HepG2 (cell line): ENCODE results near the gene NFATC3. TPM values are rescaled to one million over a fixed set of nuclear protein-coding genes. Genes with fewer than 3 reads are reported as not detected.

Source experiments
- ATAC-seq: fragments of 200-7000 bp; cut with Tn5 transposase; 3 replicates; pipeline ENCODE4 v1.9.1; 2020; ENCODE audit warnings: mild to moderate bottlenecking, moderate library complexity
- BruUV-seq: library from RNA; stranded (reverse); fragments of 400-500 nt; replicated peaks from 2 replicates; lab custom pipeline; 2021; lab: Mats Ljungman, UMichigan
- CTCF ChIA-PET: fragments of 300-600 bp; formaldehyde crosslinking; extraction: SDS; loops from one replicate; lab custom pipeline; 2021; ENCODE audit warnings: low total read pairs, inconsistent platforms, low intra/inter-chr PET ratio; lab: Yijun Ruan, JAX
- POLR2A ChIA-PET: fragments of 350-600 bp; sonication (Branson Sonifier 250); formaldehyde crosslinking; loops from one replicate; lab custom pipeline; 2020; ENCODE audit warnings: antibody characterized with exemption, inconsistent platforms; lab: Yijun Ruan, JAX
- DNase-seq: peaks from one replicate; pipeline ENCODE4 v3.0.0-alpha.2; 2015; ENCODE audit warnings: low spot score
- FAIRE-seq: peaks from 3 replicates; lab custom pipeline; 2011; peaks lifted over from hg19 to GRCh38; lab: Jason Lieb, UNC
- H2AFZ ChIP-seq: one replicate; pipeline ENCODE4 v1.6.1; 2011; ENCODE audit warnings: low read length, inconsistent platforms
- H3K27ac ChIP-seq: fragments of 300-600 bp; 3 replicates; pipeline ENCODE4 v1.8.0; 2011; ENCODE audit warnings: mixed run types, mild to moderate bottlenecking, mixed read lengths, low read length, inconsistent platforms; ENCODE audit not compliant: insufficient read depth; ENCODE audit errors: extremely low read length
- H3K27me3 ChIP-seq, 2 experiments: fragments of 200-600 bp in 1 of 2; 2 replicates in 1 of 2; 3 replicates in 1 of 2; pipeline versions ENCODE4 v1.6.0 to v1.8.0; 2011; ENCODE audit warnings: low read length in 2 of 2, mild to moderate bottlenecking in 2 of 2, moderate library complexity in 2 of 2, inconsistent platforms in 1 of 2; ENCODE audit not compliant: insufficient read depth in 2 of 2, control insufficient read depth in 1 of 2
- H3K36me3 ChIP-seq, 2 experiments: fragments of 200-600 bp in 1 of 2; replicated peaks in 1 of 2; 2 replicates in 1 of 2; 3 replicates in 1 of 2; pipeline versions ENCODE4 v1.5.1 to v1.8.0; 2011; ENCODE audit warnings: low read length in 2 of 2, inconsistent platforms in 1 of 2; ENCODE audit not compliant: insufficient read depth in 2 of 2, control insufficient read depth in 1 of 2
- H3K4me1 ChIP-seq: 2 replicates; pipeline ENCODE4 v1.5.1; 2012; ENCODE audit warnings: low read length, inconsistent platforms; ENCODE audit not compliant: insufficient read depth
- H3K4me2 ChIP-seq: 2 replicates; pipeline ENCODE4 v1.6.0; 2011; ENCODE audit warnings: low read depth, low read length, inconsistent platforms
- H3K4me3 ChIP-seq, 3 experiments: fragments of 200-600 bp in 1 of 3; sonication (generic), shearing (Covaris generic) in 1 of 3; replicated peaks in 1 of 3; 2 replicates each; pipeline ENCODE4 v1.5.1; 2011 to 2016; ENCODE audit warnings: low read length in 3 of 3, inconsistent platforms in 2 of 3, low read depth in 2 of 3, mild to moderate bottlenecking in 2 of 3, control low read depth in 1 of 3, mixed read lengths in 1 of 3; ENCODE audit not compliant: insufficient read depth in 1 of 3
- H3K79me2 ChIP-seq: one replicate; pipeline ENCODE4 v1.6.1; 2011; ENCODE audit warnings: low read length, inconsistent platforms; ENCODE audit not compliant: insufficient read depth
- H3K9ac ChIP-seq: 2 replicates; pipeline ENCODE4 v1.6.0; 2011; ENCODE audit warnings: mild to moderate bottlenecking, low read depth, low read length, inconsistent platforms; ENCODE audit not compliant: insufficient read depth
- H3K9me3 ChIP-seq: 2 replicates; pipeline ENCODE4 v1.5.1; 2012; ENCODE audit warnings: mild to moderate bottlenecking, low read length
- H4K20me1 ChIP-seq: 2 replicates; pipeline ENCODE4 v1.6.0; 2011; ENCODE audit warnings: inconsistent platforms, mild to moderate bottlenecking, low read length, moderate library complexity; ENCODE audit not compliant: insufficient read depth
- BRF2 ChIP-seq: sonication (generic); formaldehyde crosslinking; IDR thresholded peaks from 2 replicates; pipeline ENCODE4 v1.8.1; 2022; ENCODE audit warnings: mild to moderate bottlenecking, missing genetic modification reagents
- FOSL2 ChIP-seq: sonication (generic); formaldehyde crosslinking; IDR thresholded peaks from 2 replicates; pipeline ENCODE4 v1.4.0; 2020; ENCODE audit warnings: missing genetic modification reagents
- FOXK2 ChIP-seq: fragments of 450-650 bp; IDR thresholded peaks from 2 replicates; pipeline ENCODE4 v1.6.1; 2016
- FUBP1 ChIP-seq: sonication (generic); formaldehyde crosslinking; IDR thresholded peaks from 2 replicates; pipeline ENCODE4 v1.5.1; 2020; ENCODE audit warnings: missing genetic modification reagents, mild to moderate bottlenecking, borderline replicate concordance
- GMEB2 ChIP-seq: IDR thresholded peaks from 2 replicates; pipeline ENCODE4 v1.6.1; 2016; ENCODE audit warnings: missing biosample characterization, missing genetic modification reagents, low read depth
- JUNB ChIP-seq: sonication (generic); formaldehyde crosslinking; IDR thresholded peaks from 2 replicates; pipeline ENCODE4 v1.8.0; 2022; ENCODE audit warnings: missing genetic modification reagents, mild to moderate bottlenecking, borderline replicate concordance
- MEIS2 ChIP-seq: sonication (generic); formaldehyde crosslinking; IDR thresholded peaks from 2 replicates; pipeline ENCODE4 v1.9.0; 2021; ENCODE audit warnings: mild to moderate bottlenecking, missing genetic modification reagents
- MIXL1 ChIP-seq: IDR thresholded peaks from 2 replicates; pipeline ENCODE4 v1.6.1; 2016
- NFYC ChIP-seq: IDR thresholded peaks from 2 replicates; pipeline ENCODE4 v1.6.1; 2016; ENCODE audit warnings: missing genetic modification reagents, missing compliant biosample characterization
- PBX2 ChIP-seq: IDR thresholded peaks from 2 replicates; pipeline ENCODE4 v1.6.1; 2016; ENCODE audit warnings: control low read depth
- POLR2AphosphoS5 ChIP-seq: IDR thresholded peaks from 2 replicates; pipeline ENCODE4 v1.6.1; 2012; ENCODE audit warnings: low read depth, low read length
- PRMT3 ChIP-seq: sonication (generic); formaldehyde crosslinking; IDR thresholded peaks from 2 replicates; pipeline ENCODE4 v1.8.1; 2022; ENCODE audit warnings: low read depth, mild to moderate bottlenecking, moderate library complexity, missing genetic modification reagents, borderline replicate concordance
- SRSF9 ChIP-seq: fragments of 200-400 bp; formaldehyde crosslinking; IDR thresholded peaks from 2 replicates; pipeline ENCODE4 v1.6.1; 2018; ENCODE audit warnings: borderline replicate concordance, mild to moderate bottlenecking, low read depth, low read length; ENCODE audit not compliant: insufficient read depth, poor library complexity, severe bottlenecking
- TCF7L2 ChIP-seq: IDR thresholded peaks from 2 replicates; pipeline ENCODE4 v1.6.1; 2011; ENCODE audit warnings: mild to moderate bottlenecking, low read depth, low read length, moderate library complexity
- ZBTB7A ChIP-seq: sonication (generic); formaldehyde crosslinking; IDR thresholded peaks from 2 replicates; pipeline ENCODE4 v1.8.0; 2022; ENCODE audit warnings: mild to moderate bottlenecking, missing genetic modification reagents
- ZKSCAN5 ChIP-seq: sonication (generic); formaldehyde crosslinking; IDR thresholded peaks from 2 replicates; pipeline ENCODE4 v1.5.1; 2020; ENCODE audit warnings: mild to moderate bottlenecking, missing genetic modification reagents
- ZNF33A ChIP-seq: sonication (generic); formaldehyde crosslinking; IDR thresholded peaks from 2 replicates; pipeline ENCODE4 v1.5.1; 2020; ENCODE audit warnings: missing genetic modification reagents, mild to moderate bottlenecking, moderate library complexity, borderline replicate concordance
- ZNF652 ChIP-seq: IDR thresholded peaks from 2 replicates; pipeline ENCODE4 v1.6.1; 2016; ENCODE audit warnings: low read depth, borderline replicate concordance
- ZNF780A ChIP-seq: sonication (generic); formaldehyde crosslinking; IDR thresholded peaks from 2 replicates; pipeline ENCODE4 v1.8.0; 2022; ENCODE audit warnings: mild to moderate bottlenecking, missing genetic modification reagents, moderate library complexity
- WGBS: methylation state at CpG from one replicate; pipeline ENCODE4 v1.1.6; 2017; ENCODE audit warnings: low lambda C conversion rate; 5-methylcytosine and 5-hydroxymethylcytosine counted together
- in situ Hi-C: cut with HindIII; loops from 2 replicates; pipeline ENCODE4 v1.10.0; 2017; ENCODE audit warnings: low pct_unique_long_range_greater_than_20kb; ENCODE audit not compliant: extremely low pct_ligation_motif_present
- intact Hi-C: fragments of 100-400 bp; cut with micrococcal nuclease; formaldehyde crosslinking; loops from one replicate; pipeline ENCODE4 v1.10.0; 2022; ENCODE audit not compliant: unreplicated experiment
- polyA plus RNA-seq, 8 experiments: library from polyadenylated mRNA; depleted of rRNA in 3 of 8; stranded (reverse) in 7 of 8; unstranded in 1 of 8; fragments of >200 nt; fragmentation: Illumina TruSeq in 4 of 8; extraction: Trizol in 4 of 8; gene quantifications; 2 replicates each; pipeline versions ENCODE4 v1.2.1 to v1.2.3, GENCODE V29; 2011 to 2016; ENCODE audit warnings: low read depth in 4 of 8, missing spikeins in 1 of 8, mixed read lengths in 1 of 8; ENCODE audit not compliant: insufficient read depth in 1 of 8
- total RNA-seq, 5 experiments: library from RNA; depleted of rRNA; stranded (reverse); fragments of >200 nt; fragmentation: Illumina TruSeq; extraction: Trizol; gene quantifications; 2 replicates each; pipeline ENCODE4 v1.2.3, GENCODE V29; 2016; ENCODE audit warnings: low read depth in 1 of 5

The NFATC3 gene
- total and polyA plus RNA-seq, 2 of the 13 experiments (the other 11 are each of a cell fraction or from before 2014, with no cell fraction given): 52.6 to 62.7 TPM

- Histone ChIP-seq H4K20me1 (no peaks in the 10 kb centered on the region), H3K79me2 (peaks cover 7% of the 10 kb centered on the region), H3K9me3 (no peaks in the 10 kb centered on the region), H3K4me3 (no peak overlapping the region), H2AFZ (no peak overlapping the region), H3K4me2 (no peak overlapping the region), H3K4me1 (peaks cover 17% of the 10 kb centered on the region), H3K9ac (no peak overlapping the region), H3K36me3 (peaks cover 10 to 37% of the 10 kb centered on the region in 2 experiments), H3K27ac (no peak overlapping the region), H3K27me3 (no peaks in the 10 kb centered on the region)
- 94% methylated on average over 4 of the region's 4 CpGs for WGBS
- intact Hi-C loops (no loop called here), in situ Hi-C loops (no loop called here)
- ChIA-PET CTCF (no interaction called here), POLR2A (interaction anchor here (1.2 to 1.6 kb wide), 2 partner anchors 20 to 137 kb away, joined by 3 read pairs; no protein-coding TSS in a partner anchor)
- DNase-seq (no peak), ATAC-seq (no peak), FAIRE-seq (no peak)
- TF ChIP-seq MIXL1 (CRISPR knock-in tag) (no peak), ZBTB7A (CRISPR knock-in tag) (no peak), BRF2 (CRISPR knock-in tag) (no peak), FOSL2 (CRISPR knock-in tag) (no peak), TCF7L2 (no peak), FUBP1 (no peak), ZNF780A (CRISPR knock-in tag) (no peak), ZNF652 (CRISPR knock-in tag) (no peak), FOXK2 (no peak), ZNF33A (no peak), NFYC (CRISPR knock-in tag) (no peak), MEIS2 (no peak), ZKSCAN5 (CRISPR knock-in tag) (no peak), POLR2AphosphoS5 (no peak), GMEB2 (CRISPR knock-in tag) (no peak), PRMT3 (no peak), JUNB (CRISPR knock-in tag) (no peak), SRSF9 (no peak), PBX2 (CRISPR knock-in tag) (no peak)
- no TSS peak for BruUV-seq
Measured at GRCh38 chr16:68217506-68217905, 132.3 kb downstream of the NFATC3 start.
